ENCODE measurements around the gene NINJ1. TPM values are rescaled to one million over a fixed set of nuclear protein-coding genes. Genes with fewer than 3 reads are reported as not detected.

Gene NINJ1
- total RNA-seq, 1 donor from 2014 or later, result 11.0 TPM

DNA sequence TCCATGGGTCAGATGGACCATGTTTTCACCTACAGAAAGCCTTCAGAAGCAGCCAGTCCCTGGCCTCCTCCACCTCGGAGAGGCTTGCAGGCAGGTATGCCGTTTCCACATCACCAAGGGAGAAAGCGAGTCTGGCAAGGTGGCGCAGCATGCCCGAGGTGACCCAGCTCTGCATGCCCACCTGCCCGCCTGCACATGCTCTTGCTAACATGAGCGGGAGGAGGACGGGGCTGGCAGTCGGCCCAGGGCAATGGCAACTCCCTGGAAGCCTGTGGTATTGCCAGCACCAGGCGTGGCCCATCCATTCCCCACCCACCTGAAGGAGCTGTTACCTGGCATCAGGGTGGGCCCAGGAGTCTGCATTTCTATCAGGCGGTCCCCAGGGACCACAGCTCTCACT, 3.3 kb upstream of the NINJ1 start:
- intact Hi-C loops (cut with micrococcal nuclease), result loop anchor here (10.0 kb wide), 2 partner anchors 317 to 427 kb away; partner anchors contain the start of genes FAM120A and FAM120AOS
- no peaks in the 10 kb centered on the region for H3K27me3 Mint-ChIP-seq
- H3K27ac Mint-ChIP-seq, result peak overlapping the region; percentile 59
- peak overlapping the region; percentile 16 for H3K4me3 Mint-ChIP-seq
- ChIA-PET CTCF (no interaction called here), POLR2A (interaction anchor here (0.6 to 1.1 kb wide), 2 partner anchors 77 to 174 kb away, joined by 3 to 4 read pairs; no protein-coding TSS in a partner anchor)
- peaks cover 49% of the 10 kb centered on the region for H3K4me1 Mint-ChIP-seq
- TF ChIP-seq, protein P1, sequence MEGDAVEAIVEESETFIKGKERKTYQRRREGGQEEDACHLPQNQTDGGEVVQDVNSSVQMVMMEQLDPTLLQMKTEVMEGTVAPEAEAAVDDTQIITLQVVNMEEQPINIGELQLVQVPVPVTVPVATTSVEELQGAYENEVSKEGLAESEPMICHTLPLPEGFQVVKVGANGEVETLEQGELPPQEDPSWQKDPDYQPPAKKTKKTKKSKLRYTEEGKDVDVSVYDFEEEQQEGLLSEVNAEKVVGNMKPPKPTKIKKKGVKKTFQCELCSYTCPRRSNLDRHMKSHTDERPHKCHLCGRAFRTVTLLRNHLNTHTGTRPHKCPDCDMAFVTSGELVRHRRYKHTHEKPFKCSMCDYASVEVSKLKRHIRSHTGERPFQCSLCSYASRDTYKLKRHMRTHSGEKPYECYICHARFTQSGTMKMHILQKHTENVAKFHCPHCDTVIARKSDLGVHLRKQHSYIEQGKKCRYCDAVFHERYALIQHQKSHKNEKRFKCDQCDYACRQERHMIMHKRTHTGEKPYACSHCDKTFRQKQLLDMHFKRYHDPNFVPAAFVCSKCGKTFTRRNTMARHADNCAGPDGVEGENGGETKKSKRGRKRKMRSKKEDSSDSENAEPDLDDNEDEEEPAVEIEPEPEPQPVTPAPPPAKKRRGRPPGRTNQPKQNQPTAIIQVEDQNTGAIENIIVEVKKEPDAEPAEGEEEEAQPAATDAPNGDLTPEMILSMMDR (IDR thresholded peaks at IDR 0.05), result no peak
- H3K9me3 Mint-ChIP-seq, result peaks cover 3% of the 10 kb centered on the region
- H3K36me3 Mint-ChIP-seq (ENCODE audit: low read depth), result no peaks in the 10 kb centered on the region
- ATAC-seq (ENCODE audit: low read depth) (no peak), DNase-seq (no peak)

DNA sequence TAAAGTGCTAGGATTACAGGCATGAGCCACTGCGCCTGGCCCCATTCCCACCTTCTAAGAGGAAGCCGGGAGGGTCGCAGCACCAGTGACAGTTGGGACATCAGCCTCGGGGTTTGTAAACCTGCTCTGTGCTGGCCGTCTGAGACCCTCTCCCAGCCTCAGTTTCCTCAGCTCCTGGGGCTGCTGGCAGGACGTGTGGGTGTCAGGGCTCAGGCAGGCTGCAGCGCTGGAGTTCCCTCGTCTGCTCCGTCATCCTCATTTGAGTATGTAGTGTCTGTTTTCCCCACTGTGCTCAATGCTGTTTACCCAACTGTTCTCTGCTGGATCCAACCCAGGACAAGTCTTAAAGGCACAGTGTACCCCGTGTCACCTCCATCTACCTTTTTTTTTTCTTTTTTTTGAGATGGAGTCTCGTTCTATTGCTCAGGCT, 2.0 kb upstream of the NINJ1 start:
- DNase-seq (no peak), ATAC-seq (ENCODE audit: low read depth) (no peak)
- no peak overlapping the region for H3K27ac Mint-ChIP-seq
- peaks cover 3% of the 10 kb centered on the region for H3K9me3 Mint-ChIP-seq
- intact Hi-C loops (cut with micrococcal nuclease), result loop anchor here (10.0 kb wide), 2 partner anchors 319 to 429 kb away; partner anchors contain the start of genes FAM120A and FAM120AOS
- ChIA-PET CTCF (no interaction called here), POLR2A (interaction anchor here (0.5 to 1.1 kb wide), 5 partner anchors 10 to 103 kb away, joined by 3 to 6 read pairs (median 3); partner anchors contain the start of gene CARD19)
- peaks cover 51% of the 10 kb centered on the region for H3K4me1 Mint-ChIP-seq
- H3K36me3 Mint-ChIP-seq (ENCODE audit: low read depth), result no peaks in the 10 kb centered on the region
- peak overlapping the region; percentile 3 for H3K4me3 Mint-ChIP-seq
- no peaks in the 10 kb centered on the region for H3K27me3 Mint-ChIP-seq
- TF ChIP-seq, protein P1 (IDR thresholded peaks at IDR 0.05), result no peak

DNA sequence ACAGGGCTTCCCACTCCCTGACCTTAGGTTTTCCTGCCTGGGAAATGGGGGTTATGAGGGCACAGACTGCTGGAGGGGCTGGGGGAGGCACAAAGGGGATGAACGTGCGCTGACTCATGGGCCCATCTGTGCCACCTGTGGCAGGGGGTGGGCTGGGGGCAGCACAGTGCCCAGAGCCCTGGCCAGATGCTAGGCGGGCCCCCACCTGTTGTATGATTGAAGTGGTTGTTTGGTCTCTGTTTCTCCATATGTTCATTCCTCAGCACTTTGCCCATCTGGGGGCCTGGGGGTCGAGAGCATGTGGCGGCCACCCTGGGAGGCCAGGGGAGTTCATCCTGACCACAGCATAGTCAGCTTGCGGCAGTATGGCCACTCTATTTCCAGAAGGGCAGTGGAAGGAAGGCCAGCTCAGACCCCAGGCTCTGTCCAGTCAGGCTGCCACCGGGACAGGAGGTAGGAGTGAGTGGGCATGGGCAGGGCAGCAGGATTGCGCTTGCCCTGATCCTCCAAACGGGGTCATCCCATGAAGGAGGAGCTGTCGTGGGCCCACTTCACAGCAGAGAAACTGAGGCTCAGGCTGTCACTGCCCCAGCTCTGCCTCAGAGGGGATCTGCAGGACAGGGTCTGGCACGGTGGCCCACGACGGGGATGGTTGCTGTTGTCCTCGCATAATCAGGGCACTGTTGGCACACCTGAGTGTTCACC, 841 bp upstream of the NINJ1 start:
- H3K27ac Mint-ChIP-seq, result peak overlapping the region; percentile 80
- intact Hi-C loops (cut with micrococcal nuclease), result loop anchor here (1.0 to 10.0 kb wide), 6 partner anchors 15 to 430 kb away; partner anchors contain the start of genes CARD19, FAM120A, FAM120AOS and SUSD3
- H3K4me3 Mint-ChIP-seq, result peak overlapping the region; percentile 84
- DNase-seq (no peak), ATAC-seq (ENCODE audit: low read depth) (no peak)
- peaks cover 51% of the 10 kb centered on the region for H3K4me1 Mint-ChIP-seq
- H3K9me3 Mint-ChIP-seq, result peaks cover 3% of the 10 kb centered on the region
- H3K27me3 Mint-ChIP-seq, result no peaks in the 10 kb centered on the region
- ChIA-PET CTCF (interaction anchor here (0.6 kb wide), 1 partner anchor 12 kb away, joined by 3 read pairs; no protein-coding TSS in a partner anchor), POLR2A (interaction anchor here (1.0 to 2.6 kb wide), 8 partner anchors 9 to 171 kb away, joined by 3 to 15 read pairs (median 6); partner anchors contain the start of gene CARD19)
- H3K36me3 Mint-ChIP-seq (ENCODE audit: low read depth), result no peaks in the 10 kb centered on the region
- TF ChIP-seq, protein P1 (IDR thresholded peaks at IDR 0.05), result no peak

DNA sequence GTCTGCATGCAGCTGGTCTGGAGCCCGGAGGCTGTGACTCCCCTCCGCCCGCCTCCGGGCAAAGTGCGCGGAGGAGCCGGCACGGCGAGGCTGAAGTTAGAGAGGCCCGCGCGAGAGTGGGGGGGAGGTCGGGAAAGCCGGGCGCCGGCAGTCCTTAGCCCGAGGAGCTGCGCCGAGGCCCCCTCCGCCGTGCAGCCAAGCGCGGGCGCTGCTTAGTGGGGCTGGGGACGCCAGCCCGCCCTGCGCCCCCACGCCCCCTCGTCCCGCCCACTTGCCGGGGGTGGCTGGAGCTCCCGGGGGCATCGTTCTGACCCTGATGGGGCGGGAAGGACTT, 403 bp downstream of the NINJ1 start:
- ChIA-PET CTCF (interaction anchor here (1.5 kb wide), 1 partner anchor 14 kb away, joined by 4 read pairs; no protein-coding TSS in a partner anchor), POLR2A (interaction anchor here (0.5 to 2.6 kb wide), 12 partner anchors 10 to 433 kb away, joined by 3 to 15 read pairs (median 4); partner anchors contain the start of genes CARD19 and FAM120AOS)
- intact Hi-C loops (cut with micrococcal nuclease), result loop anchor here (1.0 to 10.0 kb wide), 6 partner anchors 13 to 431 kb away; partner anchors contain the start of genes CARD19, FAM120A, FAM120AOS and SUSD3
- H3K9me3 Mint-ChIP-seq, result peaks cover 3% of the 10 kb centered on the region
- DNase-seq (peak; percentile 42), ATAC-seq (ENCODE audit: low read depth) (peak; percentile 8)
- no peaks in the 10 kb centered on the region for H3K36me3 Mint-ChIP-seq (ENCODE audit: low read depth)
- peak overlapping the region; percentile 46 for H3K27ac Mint-ChIP-seq
- H3K27me3 Mint-ChIP-seq, result no peaks in the 10 kb centered on the region
- TF ChIP-seq, protein P1 (IDR thresholded peaks at IDR 0.05), result no peak
- H3K4me1 Mint-ChIP-seq, result peaks cover 47% of the 10 kb centered on the region
- H3K4me3 Mint-ChIP-seq, result peak overlapping the region; percentile 85
